ENCODE measurements around the gene PTPRA.

GRCh38 chr20:2888224-2888955, 15.1 kb downstream of the PTPRA start:
- no peak for TF ChIP-seq CTCF (IDR thresholded peaks at IDR 0.05)
- no peak for TF ChIP-seq POLR2A (IDR thresholded peaks at IDR 0.05)

All from stomach (tissue), 4 donors.